OCI-M2 (cell line): ENCODE measurements around the gene UNC5B.

Source experiments
- DNase-seq: peaks from one replicate; lab custom pipeline; 2025; ENCODE audit not compliant: unreplicated experiment; lab: John Stamatoyannopoulos, UW

UNC5B gene

DNA sequence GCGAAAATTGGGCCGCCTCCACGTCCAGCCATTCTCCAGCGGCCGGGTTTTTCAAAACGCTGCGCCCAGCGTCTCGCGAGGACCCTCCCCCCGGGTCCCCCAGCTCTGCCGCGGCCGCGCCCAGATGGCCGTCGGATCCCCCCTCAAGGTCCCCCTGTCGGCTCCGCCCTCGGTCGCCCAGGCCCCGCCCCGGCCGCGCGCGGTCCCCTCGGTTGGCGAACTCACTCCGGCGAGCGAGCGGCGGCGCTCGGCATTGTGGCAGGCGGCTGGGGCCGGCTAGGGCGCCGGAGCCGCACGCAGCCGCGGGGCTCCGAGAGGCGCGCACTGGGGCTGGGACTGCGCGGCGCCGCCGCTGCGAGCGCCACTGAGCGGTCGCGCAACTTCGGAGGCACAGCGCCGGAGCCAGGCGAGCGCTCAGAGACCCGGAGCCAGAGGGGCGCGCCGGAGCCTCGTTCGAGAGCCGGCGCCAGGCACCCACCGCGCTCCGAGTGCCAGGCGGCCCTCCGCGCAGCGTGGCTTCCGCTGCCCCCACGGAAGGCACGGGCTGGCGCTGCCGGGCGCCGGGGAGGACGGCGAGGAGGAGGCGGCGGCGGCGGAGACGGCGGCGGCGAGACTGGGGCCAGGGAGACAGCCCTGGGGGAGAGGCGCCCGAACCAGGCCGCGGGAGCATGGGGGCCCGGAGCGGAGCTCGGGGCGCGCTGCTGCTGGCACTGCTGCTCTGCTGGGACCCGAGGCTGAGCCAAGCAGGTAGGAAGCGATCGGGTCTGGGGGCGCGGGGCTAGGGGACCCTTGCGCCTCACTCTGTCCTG lies at the start of gene UNC5B:
TSS of gene UNC5B (plus strand) at position 253 of the 809 bp plus-strand sequence. CDS start at position 669, 416 bp downstream.
- DNase-seq: no peak

DNA sequence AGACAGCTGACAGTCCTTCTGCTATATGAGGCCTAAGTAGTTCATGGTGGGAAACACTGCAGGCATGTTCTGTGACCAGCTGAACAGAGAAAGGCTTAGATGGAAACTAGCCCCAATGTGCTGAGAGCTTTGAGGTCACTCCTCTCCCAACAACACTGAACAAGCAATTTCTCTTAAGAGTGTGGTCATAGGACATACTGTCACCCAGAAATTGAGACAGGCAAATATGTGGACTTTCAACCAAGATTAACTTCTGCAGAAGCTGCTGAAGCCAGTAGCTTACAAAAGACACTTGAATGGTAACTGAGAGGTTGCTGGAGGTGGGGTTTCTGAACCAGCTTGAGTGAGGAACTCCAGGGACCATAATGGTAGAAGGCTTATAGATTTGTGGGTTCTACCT lies 38.9 kb upstream of the UNC5B start:
- no peak for DNase-seq

DNA sequence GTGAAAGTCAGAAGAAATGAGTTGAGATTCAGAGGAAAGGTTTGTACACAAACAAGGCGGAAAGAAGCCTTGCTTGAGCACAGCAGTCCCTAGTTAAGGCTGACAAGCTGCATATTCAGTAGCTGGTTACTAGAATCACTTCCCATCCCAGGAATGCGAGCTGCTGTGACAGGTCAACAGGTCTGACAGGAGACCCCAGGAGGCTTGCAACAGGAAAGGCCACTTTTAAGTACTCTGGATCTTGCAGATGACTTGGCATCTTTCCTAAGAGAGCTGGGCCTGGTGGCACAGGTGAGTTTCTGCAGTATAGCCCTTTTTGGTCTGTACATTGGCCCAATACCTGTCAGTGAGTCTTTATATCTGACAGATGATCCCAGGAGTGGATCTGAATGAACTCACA lies 35.7 kb upstream of the UNC5B start:
- DNase-seq: no peak

DNA sequence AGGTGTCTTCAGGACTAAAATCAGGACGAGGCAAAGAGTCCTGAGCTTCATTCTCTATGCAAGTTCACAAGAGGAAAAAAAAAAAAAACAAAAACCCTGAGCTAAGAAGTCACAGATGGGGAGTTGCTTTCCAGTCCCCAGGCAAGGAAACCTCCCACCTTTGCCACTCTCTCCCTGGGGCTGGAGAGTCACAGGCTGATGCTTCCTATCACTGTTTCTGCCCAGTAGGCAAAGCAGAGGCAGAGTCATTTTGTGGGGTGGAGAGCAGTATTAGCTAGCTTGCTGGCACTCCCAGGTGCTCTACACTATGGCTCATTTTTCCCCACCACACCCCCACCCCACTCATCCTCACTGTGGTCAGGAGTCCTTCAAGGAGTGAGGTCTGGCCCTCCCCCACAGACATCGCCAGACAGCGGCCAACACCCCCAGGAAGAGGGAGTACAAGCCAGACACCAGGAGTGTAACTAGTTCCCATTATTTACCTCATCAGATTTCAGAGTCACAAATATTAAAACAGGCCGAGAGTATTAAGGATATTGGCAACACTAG lies 34.6 kb upstream of the UNC5B start:
- no peak for DNase-seq

DNA sequence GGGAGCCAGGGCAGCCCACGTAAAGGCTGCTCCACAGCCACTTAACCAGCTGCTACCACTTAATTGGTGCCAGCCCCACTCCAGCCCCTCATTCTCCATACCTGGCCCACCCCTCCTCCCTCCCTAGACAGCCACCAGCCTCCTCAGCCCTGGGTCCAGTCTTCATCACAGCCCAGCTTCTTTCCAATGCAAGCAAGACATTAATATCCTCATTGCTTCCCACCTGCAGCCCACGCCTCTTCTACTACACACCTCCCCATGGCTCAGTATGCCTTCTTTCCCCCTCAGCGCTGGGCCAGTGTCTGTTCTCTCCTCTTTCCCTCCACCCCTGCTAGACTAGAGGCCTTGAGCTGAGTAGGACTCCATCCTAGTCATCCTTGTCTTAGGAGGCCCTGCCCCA lies 33.5 kb upstream of the UNC5B start:
- DNase-seq: no peak

DNA sequence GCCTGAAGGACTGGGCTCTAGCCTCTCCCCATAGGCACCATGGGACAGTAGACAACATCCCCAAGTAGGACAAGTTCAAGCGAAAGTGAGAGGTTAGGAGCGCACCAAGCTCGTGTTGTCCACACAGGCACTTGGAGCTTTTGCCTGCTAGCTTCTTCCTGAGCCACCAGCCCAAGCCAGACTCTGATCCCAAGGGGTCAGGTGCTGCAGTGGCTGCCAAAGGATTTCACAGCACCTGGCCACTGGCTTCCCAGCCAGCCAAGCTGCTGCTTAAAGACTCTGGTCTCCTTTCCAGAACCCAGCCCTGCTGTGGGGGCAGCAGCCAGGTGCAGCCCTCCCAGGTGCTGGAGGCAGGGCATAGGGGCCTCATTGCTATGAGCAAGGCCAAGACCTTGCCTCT lies 33.0 kb upstream of the UNC5B start:
- DNase-seq: no peak

DNA sequence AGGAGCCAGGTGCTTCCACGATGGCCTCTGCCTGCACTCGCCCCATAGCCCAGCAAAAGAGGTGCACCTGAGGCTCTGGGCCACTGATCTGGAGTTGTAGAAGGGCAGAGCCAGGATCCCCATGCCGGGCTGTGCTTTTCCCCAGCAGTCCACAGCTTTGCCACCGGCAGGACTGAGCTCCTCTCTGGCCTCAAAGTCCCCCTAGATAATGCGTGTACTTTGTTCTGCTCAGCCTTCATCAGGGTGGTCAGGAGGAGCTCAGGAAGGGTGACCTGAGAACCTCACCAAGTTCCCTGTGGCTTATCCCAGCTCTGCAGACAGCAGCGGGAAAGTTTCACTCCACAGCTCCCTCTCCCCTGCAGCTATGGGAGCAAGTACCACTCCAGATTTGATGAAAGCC lies 27.9 kb upstream of the UNC5B start:
- no peak for DNase-seq

DNA sequence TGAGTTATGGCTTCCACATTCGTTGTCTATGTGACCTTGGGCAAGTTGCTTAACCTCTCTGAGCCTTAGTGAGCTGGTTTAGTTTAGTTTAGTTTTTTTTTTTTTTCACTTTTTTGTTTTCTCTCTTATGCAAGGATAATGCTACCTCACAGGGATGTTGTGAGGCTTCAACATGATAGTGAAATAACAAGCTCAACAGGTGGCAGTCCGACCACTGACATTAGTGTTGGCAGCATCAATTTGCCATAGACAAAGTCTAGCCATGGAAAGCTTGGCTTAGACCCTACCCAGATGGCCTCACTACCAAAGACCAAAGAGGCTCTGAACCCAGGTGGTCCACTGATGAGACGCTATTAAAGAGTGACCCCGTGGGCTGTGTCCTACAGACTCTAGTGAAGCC lies 27.2 kb upstream of the UNC5B start:
- no peak for DNase-seq

DNA sequence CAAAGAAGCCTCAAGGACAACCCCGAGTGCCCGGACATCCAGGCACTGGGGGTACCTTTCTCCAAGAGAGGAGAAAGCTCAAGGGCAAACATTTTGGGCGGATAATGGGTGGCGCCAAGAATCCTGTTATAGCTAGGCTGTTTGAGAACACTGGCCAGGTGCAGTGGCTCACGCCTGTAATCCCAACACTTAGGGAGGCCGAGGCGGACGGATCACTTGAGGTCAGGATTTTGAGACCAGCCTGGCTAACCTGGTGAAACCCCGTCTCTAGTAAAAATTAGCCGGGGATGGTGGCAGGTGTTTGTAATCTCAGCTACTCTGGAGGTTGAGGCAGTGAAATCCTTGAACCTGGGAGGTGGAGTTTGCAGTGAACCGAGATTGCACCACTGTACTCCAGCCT lies 25.2 kb upstream of the UNC5B start:
- DNase-seq: no peak

DNA sequence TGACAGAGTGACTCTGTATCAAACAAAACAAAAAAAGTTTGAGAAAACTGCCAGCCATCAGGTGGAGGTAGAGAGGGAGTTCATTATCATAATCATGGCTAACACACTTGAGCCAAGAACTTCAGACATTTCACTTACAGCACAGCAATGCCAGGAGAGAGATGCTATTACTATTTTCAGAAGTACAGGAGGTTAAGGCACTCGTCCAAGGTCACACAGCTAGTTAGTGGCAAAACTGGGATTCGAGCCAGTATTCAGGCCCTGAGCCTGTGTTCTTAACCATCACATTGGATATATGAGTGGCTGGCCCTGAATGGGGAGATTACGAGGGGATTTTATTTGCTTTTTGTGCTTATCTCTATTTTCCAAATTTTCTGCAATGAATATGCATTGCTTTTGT lies 24.8 kb upstream of the UNC5B start:
- no peak for DNase-seq

DNA sequence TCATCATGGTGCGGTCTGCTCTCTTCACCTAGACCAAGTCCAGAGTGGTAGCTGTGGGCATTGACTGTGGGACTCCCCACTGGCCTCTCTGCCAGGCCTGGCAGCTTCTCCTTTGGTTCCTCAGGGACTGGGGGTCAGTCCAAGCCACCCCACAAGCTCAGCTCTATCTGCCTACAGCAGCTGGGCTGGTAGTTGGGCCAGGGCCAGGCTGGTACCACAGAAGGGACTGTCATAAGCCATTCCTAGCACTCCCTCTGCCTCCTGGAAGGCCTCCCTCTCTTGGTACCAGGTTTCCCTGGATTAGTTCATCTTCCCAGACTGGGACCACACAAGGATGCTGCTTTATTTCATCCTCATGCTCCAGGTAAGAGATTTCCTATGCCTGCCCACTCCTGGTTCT lies 24.2 kb upstream of the UNC5B start:
- DNase-seq: no peak

DNA sequence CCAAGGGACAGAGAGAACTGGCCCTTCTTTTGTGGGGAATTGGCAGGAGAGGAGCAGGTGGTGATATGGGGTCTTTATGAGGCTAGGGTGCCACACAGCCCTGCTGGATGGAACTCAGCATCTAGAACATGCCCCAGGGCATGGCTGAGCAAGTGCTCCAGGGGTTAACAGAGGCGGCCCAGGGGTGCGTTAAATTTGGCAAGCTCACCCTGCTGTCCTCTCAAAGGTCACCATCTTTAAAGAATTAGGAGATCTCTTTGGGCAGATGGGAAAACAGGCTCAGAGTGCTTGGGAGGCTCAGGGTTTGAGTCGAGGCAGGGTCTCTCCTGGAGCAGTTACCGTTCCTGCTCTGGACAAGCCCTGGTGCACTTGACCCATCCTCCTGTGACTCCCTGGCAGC lies 21.4 kb upstream of the UNC5B start:
- no peak for DNase-seq

DNA sequence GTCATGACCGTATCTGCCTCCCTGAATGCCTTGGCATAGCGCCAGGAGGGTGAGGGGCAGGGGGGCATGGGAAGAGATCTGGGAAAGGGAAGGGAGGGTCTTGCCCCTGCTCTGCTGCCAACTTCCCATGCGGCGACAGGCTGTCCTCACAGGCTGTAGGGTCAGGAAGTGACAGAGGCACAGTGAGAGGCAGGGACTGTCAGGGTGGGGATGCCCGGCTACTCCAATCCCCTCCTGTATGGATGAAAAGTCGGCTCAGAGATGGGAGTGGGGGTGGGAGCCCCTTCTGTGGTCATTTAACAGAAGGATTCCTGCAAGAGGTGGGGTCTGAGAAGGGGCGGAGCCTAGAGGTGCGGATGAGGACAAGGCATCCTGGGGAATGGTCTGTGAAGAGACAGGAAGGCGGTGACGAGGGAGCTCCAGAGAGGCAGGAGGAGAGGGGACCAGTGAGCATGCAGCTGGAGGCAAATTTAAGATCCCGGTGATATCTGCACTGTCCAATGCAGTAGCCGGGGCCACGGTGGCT lies 20.8 kb upstream of the UNC5B start:
- no peak for DNase-seq

DNA sequence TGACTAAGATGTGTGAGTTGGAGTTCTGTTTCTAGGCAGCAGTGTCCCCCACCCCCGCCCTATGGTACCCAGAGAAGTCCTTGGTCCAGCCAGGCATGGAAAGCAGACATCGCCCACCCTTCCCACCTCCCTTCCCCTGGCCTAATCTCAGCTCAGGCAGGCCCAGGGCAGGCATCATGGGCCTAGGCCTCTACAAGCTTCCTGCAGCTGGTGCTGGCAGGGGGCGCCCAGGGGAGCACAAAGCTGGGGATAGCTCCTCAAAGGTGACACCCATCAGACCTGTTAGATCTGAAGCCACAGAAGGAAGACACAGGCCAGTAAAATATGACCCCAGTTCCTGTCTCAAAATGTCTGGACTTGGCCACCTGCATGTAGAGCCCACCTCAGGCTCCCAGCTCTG lies 18.9 kb upstream of the UNC5B start:
- DNase-seq: no peak

DNA sequence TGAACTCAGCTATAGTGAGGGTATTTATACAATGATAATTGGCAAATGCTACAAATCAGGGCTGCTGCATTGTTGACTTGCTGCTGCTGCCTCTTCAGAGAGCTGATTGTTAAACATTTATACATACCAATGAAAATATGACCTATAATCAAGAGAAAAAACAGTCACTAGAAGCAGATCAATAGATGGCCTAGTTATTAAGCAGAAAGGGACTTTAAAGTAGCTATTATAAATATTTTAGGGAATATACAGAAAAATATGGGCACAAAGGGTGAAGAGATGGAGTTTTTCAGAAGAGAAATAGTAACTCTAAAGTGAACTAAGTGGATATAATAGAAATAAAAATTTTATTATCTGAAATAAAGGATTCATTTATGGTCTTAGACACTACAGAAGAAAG lies 14.4 kb upstream of the UNC5B start:
- DNase-seq: no peak

DNA sequence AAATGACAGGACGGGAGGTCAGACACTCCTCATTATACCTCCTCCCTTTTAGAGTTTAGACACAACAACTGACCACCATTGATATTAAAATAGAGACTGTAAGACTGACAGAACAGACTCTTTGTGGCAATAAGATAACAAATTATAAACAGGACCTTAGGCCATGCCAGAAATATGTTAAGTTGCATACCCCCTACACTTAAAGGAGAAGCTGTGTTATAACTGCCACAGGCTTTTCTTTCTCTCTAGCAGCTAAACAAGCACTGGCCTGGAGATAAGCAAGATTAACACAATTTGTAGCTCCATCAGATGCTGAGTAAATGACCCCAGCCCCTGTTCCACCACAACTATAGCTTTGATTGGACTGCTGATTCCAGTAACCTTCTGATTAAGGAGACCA lies 10.5 kb upstream of the UNC5B start:
- DNase-seq: no peak

DNA sequence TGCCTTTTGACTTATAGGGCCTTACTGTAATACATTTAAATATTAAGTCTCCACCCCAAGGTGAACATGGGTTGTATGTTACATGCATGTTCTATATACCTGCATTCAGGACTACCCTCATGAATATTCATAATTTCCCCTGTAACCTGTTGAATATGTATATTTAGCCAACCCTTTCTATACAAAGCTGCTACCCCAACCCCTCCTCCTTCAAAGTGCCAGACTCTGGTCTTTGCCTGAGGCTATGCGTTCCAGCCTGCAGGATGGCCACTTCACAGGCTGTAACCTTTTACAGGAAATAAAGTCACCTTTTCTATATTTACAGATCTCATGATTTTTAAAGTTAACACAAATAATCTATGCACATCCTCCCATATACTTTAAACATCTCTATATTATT lies 10.1 kb upstream of the UNC5B start:
- no peak for DNase-seq

DNA sequence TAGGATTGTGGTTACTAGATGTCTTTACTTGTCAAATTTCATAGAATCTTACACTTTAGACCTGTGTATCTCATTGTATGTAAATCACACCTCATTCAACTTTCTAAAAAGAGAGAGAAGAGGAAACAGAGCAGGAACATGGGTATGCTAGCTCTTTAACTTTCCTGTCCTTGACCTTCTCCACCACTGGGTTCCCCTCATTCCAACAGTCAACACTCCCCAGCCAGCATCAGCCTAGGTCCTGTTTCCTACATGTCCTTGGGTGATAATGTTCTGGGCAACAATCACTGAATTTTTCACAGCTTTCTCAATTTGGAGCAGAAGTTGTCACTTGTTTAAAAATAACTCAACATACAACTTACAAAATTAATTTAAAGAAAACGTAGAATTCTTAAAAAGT lies 9.2 kb upstream of the UNC5B start:
- no peak for DNase-seq

DNA sequence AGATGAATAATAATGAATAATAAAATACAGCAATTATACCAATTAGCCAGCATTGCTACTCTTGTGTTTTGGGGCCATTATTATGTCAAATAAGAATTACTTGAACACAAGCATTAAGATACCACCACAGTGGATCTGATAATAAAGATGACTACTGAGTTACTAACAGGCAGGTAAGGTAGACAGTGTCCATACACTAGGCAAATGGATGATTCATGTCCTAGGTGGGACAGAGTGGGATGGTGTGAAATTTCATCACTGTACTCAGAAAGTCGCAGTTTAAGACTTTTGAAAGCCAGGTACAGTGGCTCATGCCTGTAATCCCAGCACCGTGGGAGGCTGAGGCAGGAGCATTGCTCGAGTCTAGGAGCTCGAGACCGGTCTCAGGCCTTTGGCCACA lies 8.7 kb upstream of the UNC5B start:
- no peak for DNase-seq

DNA sequence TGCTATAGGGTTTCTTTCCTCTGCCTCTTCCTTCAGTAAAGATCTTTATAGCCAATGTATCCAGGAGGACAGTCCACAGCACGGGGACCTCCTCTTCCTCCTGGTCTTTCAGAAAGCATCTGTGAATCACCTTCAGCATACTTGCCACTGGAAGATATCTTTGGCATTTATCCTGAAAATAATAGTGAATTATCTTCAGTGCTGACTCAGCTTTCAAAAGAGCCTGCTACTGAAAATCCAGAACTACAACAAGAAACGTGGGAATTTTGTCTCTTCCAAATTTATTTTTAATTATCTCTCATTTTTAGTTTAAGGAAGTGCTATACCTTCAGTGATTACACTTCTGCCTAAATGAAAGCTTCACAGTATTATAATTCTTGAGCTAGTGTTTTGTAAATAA lies 7.6 kb upstream of the UNC5B start:
- no peak for DNase-seq

DNA sequence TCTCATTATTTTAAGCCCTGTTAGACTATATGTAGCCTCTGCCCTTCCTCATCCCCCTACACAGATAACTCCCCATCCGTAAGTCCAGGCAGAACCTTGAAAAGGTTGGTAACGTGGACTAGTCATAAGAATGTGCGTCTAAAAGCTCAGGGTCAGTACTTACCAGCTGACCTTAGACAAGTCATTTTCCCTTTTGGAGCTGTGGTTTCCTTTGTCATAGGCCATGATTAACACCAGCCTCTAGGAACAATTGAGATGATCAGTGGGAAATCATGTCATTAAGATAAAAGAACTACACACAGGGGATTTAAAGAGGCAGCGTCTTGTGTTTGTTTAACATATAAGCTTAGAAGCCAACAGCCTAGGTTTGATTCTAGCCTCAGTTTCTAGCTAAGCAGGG lies 6.9 kb upstream of the UNC5B start:
- no peak for DNase-seq

DNA sequence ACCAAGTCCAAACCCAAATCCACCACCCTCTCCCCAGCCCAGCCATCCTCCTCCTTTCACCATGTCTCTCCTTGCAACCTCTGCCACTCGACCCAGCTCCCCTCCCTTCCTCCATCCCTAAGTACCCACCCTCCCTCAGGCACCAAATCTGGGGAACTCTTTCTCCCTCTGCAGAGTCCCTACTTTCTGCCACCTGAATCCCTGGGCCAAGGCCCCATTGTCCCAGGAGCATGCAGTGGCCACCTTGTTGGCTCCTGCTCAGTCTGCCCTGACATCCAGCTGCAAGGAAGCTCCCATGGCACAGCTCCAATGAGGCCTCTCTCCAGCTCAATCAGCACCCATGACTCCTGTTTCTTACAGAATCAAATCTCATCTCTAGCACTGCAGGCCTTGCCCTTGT lies 5.5 kb upstream of the UNC5B start:
- no peak for DNase-seq

DNA sequence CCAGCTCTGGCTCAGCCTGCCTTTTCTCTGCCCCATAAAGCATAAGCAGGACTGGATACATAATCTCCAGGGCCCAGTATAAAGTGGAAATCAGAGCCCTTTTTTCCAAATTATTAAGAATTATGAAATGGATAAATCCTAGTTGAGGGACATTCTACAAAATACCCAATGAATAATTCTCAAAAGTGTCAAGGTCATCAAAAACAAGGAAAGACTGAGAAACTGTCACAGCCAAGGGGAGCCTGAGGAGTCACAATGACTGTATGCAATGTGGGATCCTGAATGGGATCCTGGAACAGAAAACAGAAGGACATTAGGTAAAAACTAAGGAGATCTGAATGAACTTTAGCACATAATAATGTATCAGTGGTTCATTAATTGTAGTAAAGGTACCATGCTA lies 4.8 kb upstream of the UNC5B start:
- no peak for DNase-seq
